ENCODE results near the gene RNU5B-1.

Gene RNU5B-1

DNA sequence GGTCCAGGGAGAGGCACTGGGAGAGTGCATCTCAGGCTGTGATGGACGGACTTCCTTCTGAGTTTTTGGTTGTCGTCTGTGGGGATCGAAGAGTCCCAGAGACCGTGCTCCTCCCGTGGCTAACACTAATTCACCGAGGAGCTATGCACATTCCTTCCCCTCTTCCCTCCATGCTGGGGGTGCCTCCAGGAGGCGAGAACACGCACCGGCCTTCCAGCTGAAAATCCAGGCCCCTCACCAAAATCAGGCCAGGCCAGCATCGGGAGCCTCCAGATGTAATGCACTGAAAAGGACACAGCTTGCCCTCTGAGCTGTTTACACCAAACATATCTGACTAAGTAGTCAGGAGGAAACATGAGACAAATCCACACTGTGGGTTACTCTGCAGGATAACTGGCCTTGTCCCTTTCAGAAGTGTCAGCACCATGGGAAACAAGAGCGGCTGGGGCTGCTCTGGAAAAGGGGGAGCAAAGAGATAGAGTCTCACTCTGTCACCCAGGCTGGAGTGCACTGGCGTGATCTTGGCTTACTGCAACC lies 5.5 kb downstream of the RNU5B-1 start:
- no peak overlapping the region for H2AFZ ChIP-seq (ENCODE audit: low read depth, low read length)
- H3K4me1 ChIP-seq (ENCODE audit: low read length): peaks cover 9% of the 10 kb centered on the region
- TF ChIP-seq, protein P1, sequence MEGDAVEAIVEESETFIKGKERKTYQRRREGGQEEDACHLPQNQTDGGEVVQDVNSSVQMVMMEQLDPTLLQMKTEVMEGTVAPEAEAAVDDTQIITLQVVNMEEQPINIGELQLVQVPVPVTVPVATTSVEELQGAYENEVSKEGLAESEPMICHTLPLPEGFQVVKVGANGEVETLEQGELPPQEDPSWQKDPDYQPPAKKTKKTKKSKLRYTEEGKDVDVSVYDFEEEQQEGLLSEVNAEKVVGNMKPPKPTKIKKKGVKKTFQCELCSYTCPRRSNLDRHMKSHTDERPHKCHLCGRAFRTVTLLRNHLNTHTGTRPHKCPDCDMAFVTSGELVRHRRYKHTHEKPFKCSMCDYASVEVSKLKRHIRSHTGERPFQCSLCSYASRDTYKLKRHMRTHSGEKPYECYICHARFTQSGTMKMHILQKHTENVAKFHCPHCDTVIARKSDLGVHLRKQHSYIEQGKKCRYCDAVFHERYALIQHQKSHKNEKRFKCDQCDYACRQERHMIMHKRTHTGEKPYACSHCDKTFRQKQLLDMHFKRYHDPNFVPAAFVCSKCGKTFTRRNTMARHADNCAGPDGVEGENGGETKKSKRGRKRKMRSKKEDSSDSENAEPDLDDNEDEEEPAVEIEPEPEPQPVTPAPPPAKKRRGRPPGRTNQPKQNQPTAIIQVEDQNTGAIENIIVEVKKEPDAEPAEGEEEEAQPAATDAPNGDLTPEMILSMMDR (IDR thresholded peaks at IDR 0.05; ENCODE audit: low read depth, low read length): no peak
- TF ChIP-seq EZH2phosphoT487 (IDR thresholded peaks at IDR 0.05; ENCODE audit: low read depth): no peak
- no peak overlapping the region for H3K27ac ChIP-seq (ENCODE audit: low read length)
- H4K20me1 ChIP-seq (ENCODE audit: insufficient read depth, low read length): no peaks in the 10 kb centered on the region
- no peaks in the 10 kb centered on the region for H3K9me3 ChIP-seq (ENCODE audit: insufficient read depth, low read length)
- no peak overlapping the region for H3K4me2 ChIP-seq (ENCODE audit: low read length)
- H3K4me3 ChIP-seq (ENCODE audit: low read length): no peak overlapping the region
- H3K79me2 ChIP-seq (ENCODE audit: low read length): no peaks in the 10 kb centered on the region
- H3K9ac ChIP-seq (ENCODE audit: low read length): no peak overlapping the region
- H3K36me3 ChIP-seq (replicated peaks; ENCODE audit: low read depth, low read length): no peaks in the 10 kb centered on the region
- peaks cover 20% of the 10 kb centered on the region for H3K27me3 ChIP-seq (ENCODE audit: low read depth, low read length)

GRCh38 chr15:65310431-65311137 lies 6.1 kb downstream of the RNU5B-1 start:
- Histone ChIP-seq H3K4me2 (ENCODE audit: low read length) (no peak overlapping the region), H3K4me3 (ENCODE audit: low read length) (no peak overlapping the region), H3K27ac (ENCODE audit: low read length) (no peak overlapping the region), H3K4me1 (ENCODE audit: low read length) (0 out of 2 replicates have a peak, but pooled peaks cover 4% of the 10 kb centered on the region), H3K9ac (ENCODE audit: low read length) (no peak overlapping the region), H3K9me3 (ENCODE audit: insufficient read depth, low read length) (no peaks in the 10 kb centered on the region), H3K79me2 (ENCODE audit: low read length) (no peaks in the 10 kb centered on the region), H3K36me3 (replicated peaks; ENCODE audit: low read depth, low read length) (no peaks in the 10 kb centered on the region), H3K27me3 (ENCODE audit: low read depth, low read length) (peaks cover 20% of the 10 kb centered on the region), H4K20me1 (ENCODE audit: insufficient read depth, low read length) (no peaks in the 10 kb centered on the region), H2AFZ (ENCODE audit: low read depth, low read length) (no peak overlapping the region)
- no peak for TF ChIP-seq EZH2phosphoT487 (IDR thresholded peaks at IDR 0.05; ENCODE audit: low read depth)
- TF ChIP-seq, protein P1 (IDR thresholded peaks at IDR 0.05; ENCODE audit: low read depth, low read length): no peak

DNA sequence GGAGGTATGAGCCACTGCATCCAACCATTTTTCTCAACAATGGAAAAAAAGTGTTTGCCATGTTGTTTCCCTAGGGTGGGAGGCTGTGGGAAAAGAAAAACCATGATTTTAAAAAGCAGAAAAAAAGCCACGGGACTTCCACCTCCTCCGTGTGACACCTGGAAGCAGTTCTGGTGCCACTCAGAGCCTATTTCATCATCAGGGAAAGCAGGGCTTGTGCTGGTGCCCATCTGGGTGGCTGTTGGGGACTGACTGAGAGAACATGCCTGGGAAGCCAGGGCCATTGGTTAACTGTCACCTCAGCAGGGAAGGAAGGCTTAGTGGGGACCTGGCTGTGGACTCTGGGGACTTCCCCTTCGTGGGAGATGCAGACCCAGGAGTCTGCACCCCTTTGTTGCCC lies 7.3 kb downstream of the RNU5B-1 start:
- no peaks in the 10 kb centered on the region for H4K20me1 ChIP-seq (ENCODE audit: insufficient read depth, low read length)
- no peak for TF ChIP-seq EZH2phosphoT487 (IDR thresholded peaks at IDR 0.05; ENCODE audit: low read depth)
- TF ChIP-seq, protein P1 (IDR thresholded peaks at IDR 0.05; ENCODE audit: low read depth, low read length): no peak
- H3K9ac ChIP-seq (ENCODE audit: low read length): no peak overlapping the region
- no peak overlapping the region for H3K4me2 ChIP-seq (ENCODE audit: low read length)
- no peaks in the 10 kb centered on the region for H3K9me3 ChIP-seq (ENCODE audit: insufficient read depth, low read length)
- no peaks in the 10 kb centered on the region for H3K36me3 ChIP-seq (replicated peaks; ENCODE audit: low read depth, low read length)
- no peak overlapping the region for H3K27ac ChIP-seq (ENCODE audit: low read length)
- H2AFZ ChIP-seq (ENCODE audit: low read depth, low read length): no peak overlapping the region
- H3K4me1 ChIP-seq (ENCODE audit: low read length): no peaks in the 10 kb centered on the region
- H3K27me3 ChIP-seq (ENCODE audit: low read depth, low read length): peaks cover 10% of the 10 kb centered on the region
- no peaks in the 10 kb centered on the region for H3K79me2 ChIP-seq (ENCODE audit: low read length)
- no peak overlapping the region for H3K4me3 ChIP-seq (ENCODE audit: low read length)

DNA sequence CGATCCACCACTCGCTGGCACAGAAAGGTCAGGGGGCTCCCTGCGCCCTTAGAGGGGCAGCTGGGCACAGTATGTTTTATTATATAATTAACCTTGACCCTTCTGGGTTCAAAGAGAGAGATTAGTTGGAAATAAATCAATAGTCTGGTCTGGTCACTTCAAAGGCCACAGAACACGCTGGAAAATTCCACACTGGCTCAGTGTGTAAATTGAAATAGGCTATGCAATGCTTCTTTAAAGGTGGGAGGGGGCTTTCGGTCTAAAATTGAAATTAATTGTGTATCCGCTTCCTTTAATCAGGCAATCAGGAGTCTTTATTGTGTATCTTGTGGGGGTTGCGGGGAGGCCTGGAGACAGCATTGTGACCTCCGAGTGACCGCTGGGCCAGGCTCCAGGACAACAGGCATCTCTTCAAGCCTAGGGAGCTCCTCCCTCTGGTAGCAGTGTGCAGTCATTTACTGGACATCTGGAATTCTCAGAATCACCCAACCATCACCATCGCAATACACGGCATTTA lies 8.0 kb downstream of the RNU5B-1 start:
- Histone ChIP-seq H3K27me3 (ENCODE audit: low read depth, low read length) (peaks cover 8% of the 10 kb centered on the region), H2AFZ (ENCODE audit: low read depth, low read length) (no peak overlapping the region), H3K4me2 (ENCODE audit: low read length) (no peak overlapping the region), H3K79me2 (ENCODE audit: low read length) (no peaks in the 10 kb centered on the region), H3K36me3 (replicated peaks; ENCODE audit: low read depth, low read length) (no peaks in the 10 kb centered on the region), H3K4me1 (ENCODE audit: low read length) (no peaks in the 10 kb centered on the region), H4K20me1 (ENCODE audit: insufficient read depth, low read length) (no peaks in the 10 kb centered on the region), H3K9ac (ENCODE audit: low read length) (no peak overlapping the region), H3K27ac (ENCODE audit: low read length) (no peak overlapping the region), H3K4me3 (ENCODE audit: low read length) (no peak overlapping the region), H3K9me3 (ENCODE audit: insufficient read depth, low read length) (no peaks in the 10 kb centered on the region)
- TF ChIP-seq EZH2phosphoT487 (IDR thresholded peaks at IDR 0.05; ENCODE audit: low read depth): no peak
- TF ChIP-seq, protein P1 (IDR thresholded peaks at IDR 0.05; ENCODE audit: low read depth, low read length): no peak

Measured in OCI-LY3 (cell line).